ENCODE measurements around the gene LSM14B. TPM values are rescaled to one million over a fixed set of nuclear protein-coding genes. Genes with fewer than 3 reads are reported as not detected.

LSM14B gene
- total RNA-seq, 1 donor from 2014 or later: 81.1 TPM

DNA sequence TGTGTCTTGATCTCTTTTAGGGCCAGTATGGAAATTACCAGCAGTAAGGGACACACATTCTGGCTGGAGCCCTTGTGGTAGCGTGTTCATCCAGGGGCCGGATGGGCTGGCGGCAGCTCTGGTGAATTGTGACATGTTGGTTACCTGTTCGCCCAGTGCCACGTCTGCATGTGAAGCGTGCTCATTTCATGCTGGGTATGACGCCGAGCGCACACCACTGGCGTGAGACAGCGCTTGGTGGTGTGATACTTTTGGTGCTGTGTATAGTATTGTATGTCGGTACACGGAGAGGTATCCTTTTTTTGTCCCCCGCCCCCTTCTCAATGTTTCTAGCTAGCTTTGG, 56.9 kb downstream of the LSM14B start:
- TF ChIP-seq, protein P1, sequence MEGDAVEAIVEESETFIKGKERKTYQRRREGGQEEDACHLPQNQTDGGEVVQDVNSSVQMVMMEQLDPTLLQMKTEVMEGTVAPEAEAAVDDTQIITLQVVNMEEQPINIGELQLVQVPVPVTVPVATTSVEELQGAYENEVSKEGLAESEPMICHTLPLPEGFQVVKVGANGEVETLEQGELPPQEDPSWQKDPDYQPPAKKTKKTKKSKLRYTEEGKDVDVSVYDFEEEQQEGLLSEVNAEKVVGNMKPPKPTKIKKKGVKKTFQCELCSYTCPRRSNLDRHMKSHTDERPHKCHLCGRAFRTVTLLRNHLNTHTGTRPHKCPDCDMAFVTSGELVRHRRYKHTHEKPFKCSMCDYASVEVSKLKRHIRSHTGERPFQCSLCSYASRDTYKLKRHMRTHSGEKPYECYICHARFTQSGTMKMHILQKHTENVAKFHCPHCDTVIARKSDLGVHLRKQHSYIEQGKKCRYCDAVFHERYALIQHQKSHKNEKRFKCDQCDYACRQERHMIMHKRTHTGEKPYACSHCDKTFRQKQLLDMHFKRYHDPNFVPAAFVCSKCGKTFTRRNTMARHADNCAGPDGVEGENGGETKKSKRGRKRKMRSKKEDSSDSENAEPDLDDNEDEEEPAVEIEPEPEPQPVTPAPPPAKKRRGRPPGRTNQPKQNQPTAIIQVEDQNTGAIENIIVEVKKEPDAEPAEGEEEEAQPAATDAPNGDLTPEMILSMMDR (IDR thresholded peaks at IDR 0.05; ENCODE audit: unreplicated experiment): no peak
- H3K36me3 Mint-ChIP-seq (ENCODE audit: insufficient read depth): peaks cover 10% of the 10 kb centered on the region
- no peak overlapping the region for H3K4me3 Mint-ChIP-seq (ENCODE audit: low read depth)
- H3K27ac Mint-ChIP-seq: no peak overlapping the region
- no peaks in the 10 kb centered on the region for H3K9me3 Mint-ChIP-seq (ENCODE audit: low read depth)
- DNase-seq (ENCODE audit: low spot score, unreplicated experiment): no peak
- H3K4me1 Mint-ChIP-seq (ENCODE audit: low read depth): peaks cover 10% of the 10 kb centered on the region
- no peaks in the 10 kb centered on the region for H3K27me3 Mint-ChIP-seq

DNA sequence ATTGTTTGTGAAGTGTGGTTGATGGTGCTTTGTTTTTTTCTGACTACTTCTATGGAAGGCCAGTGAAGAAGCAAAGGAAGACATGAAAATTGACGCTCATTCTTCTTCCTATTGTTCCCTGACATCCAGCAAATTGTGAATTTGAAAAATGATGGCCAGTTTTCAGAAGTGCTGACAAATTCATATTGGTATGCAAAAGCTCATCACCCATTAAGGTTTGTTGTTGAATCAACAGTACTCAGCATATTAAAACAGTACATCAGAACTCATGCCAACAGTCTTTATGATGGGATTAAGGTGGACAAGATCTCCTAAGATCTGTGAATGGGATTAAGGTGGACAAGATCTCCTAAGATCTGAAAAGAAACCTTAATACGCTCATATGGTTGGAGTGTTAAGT, 59.5 kb downstream of the LSM14B start:
- peaks cover 10% of the 10 kb centered on the region for H3K4me1 Mint-ChIP-seq (ENCODE audit: low read depth)
- no peaks in the 10 kb centered on the region for H3K9me3 Mint-ChIP-seq (ENCODE audit: low read depth)
- peak overlapping the region; percentile 97 for H3K27ac Mint-ChIP-seq
- DNase-seq (ENCODE audit: low spot score, unreplicated experiment): no peak
- peaks cover 2% of the 10 kb centered on the region for H3K36me3 Mint-ChIP-seq (ENCODE audit: insufficient read depth)
- no peaks in the 10 kb centered on the region for H3K27me3 Mint-ChIP-seq
- peak overlapping the region; percentile 85 for H3K4me3 Mint-ChIP-seq (ENCODE audit: low read depth)
- TF ChIP-seq, protein P1 (IDR thresholded peaks at IDR 0.05; ENCODE audit: unreplicated experiment): no peak

DNA sequence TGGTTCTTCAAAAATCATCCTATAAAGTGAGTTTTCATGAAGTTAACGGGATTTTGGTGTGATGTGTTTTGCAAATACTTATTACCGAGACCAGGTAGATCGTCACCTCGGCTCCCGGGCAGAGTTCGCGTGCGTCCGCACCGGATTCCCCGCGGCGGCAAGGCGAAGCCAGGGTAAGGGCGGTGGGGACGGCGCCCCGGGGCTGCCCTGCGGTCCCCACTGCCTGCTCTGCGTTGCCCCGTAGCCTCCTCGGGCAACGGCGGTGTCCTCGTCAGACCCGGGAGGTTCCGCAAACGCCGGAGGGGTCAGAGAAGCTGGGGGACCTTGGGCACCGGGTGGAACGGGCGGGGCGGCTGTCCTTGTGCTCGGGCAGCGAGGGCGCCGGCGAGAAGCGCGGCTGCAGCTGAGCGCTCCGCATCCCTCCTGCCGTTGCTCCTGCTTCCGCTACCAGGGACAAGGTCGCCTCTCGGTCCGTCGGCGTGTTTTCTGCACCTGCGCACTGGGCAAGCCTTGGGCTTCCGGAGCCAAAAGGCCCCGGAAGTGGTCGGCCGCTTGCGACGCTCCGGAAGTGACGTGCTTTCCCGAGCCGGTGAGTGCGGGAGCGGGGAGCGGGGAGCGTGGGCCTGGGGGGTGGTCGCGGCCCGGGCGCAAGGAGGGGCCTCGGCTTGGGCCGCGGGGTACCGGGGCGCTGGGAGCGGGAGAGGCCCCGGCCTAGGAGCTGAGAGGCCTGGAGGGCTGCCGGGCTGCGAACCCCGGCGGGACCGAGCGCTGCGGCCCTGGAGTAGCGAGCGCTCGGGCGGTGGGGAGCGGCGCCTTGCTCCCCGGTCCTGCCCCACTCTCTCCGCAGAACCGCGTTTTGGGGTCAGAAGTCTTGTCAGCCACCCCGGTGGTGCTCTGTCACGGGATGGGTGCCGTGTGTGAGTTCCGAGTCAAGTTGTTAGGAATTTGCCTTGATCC, 60.5 kb downstream of the LSM14B start, which contains the start of gene MTG2:
TSS of gene MTG2 (plus strand) at position 560 of the 957 bp plus-strand sequence. CDS start 10,393 bp downstream, outside the sequence.
- peak; percentile 86 for DNase-seq (ENCODE audit: low spot score, unreplicated experiment)
- no peaks in the 10 kb centered on the region for H3K27me3 Mint-ChIP-seq
- no peaks in the 10 kb centered on the region for H3K9me3 Mint-ChIP-seq (ENCODE audit: low read depth)
- peak within 1 kb of the TSS; percentile 85 for H3K4me3 Mint-ChIP-seq (ENCODE audit: low read depth)
- TF ChIP-seq, protein P1 (IDR thresholded peaks at IDR 0.05; ENCODE audit: unreplicated experiment): no peak
- peaks cover 10% of the 10 kb centered on the region for H3K4me1 Mint-ChIP-seq (ENCODE audit: low read depth)
- peak within 1 kb of the TSS; percentile 97 for H3K27ac Mint-ChIP-seq
- peaks cover 2% of the 10 kb centered on the region for H3K36me3 Mint-ChIP-seq (ENCODE audit: insufficient read depth)

DNA sequence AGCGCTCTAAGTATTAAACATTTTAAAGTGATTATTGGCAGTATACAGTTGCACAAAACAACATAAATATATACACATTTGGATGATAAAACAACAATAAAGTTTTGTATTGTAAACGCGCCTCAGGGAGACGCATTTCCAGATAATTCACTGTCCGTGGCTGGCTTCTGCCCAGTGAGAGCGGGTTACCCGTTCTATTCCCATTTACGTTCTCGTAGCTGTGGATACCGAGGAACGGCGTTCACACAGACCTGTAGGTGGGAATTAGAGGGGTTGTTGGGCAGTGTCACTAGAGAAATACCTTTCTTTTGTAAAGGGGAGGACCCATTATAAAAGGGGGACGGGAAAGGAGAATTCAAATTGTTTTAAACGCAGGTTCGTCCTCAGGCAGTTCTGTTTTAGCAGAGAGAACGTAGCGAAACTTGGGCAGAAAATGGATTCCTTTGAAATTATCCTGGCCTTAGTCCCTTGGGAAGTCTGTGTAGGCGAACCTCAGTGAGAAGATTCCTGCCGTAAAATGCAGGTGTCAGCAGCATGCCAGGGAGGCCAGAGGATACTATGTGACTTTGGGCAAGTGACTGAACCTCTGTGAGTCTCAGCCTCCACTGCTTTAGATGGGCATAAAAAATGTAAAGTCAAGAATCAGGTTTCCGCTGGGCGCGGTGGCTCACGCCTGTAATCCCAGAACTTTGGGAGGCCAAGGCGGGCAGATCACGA, 61.3 kb downstream of the LSM14B start:
- H3K4me3 Mint-ChIP-seq (ENCODE audit: low read depth): peak overlapping the region; percentile 85
- no peaks in the 10 kb centered on the region for H3K27me3 Mint-ChIP-seq
- H3K9me3 Mint-ChIP-seq (ENCODE audit: low read depth): no peaks in the 10 kb centered on the region
- H3K36me3 Mint-ChIP-seq (ENCODE audit: insufficient read depth): peaks cover 2% of the 10 kb centered on the region
- DNase-seq (ENCODE audit: low spot score, unreplicated experiment): no peak
- peak overlapping the region; percentile 90 for H3K27ac Mint-ChIP-seq
- TF ChIP-seq, protein P1 (IDR thresholded peaks at IDR 0.05; ENCODE audit: unreplicated experiment): no peak
- H3K4me1 Mint-ChIP-seq (ENCODE audit: low read depth): peaks cover 10% of the 10 kb centered on the region

Other genes with a start within 250 kb of the LSM14B start
- gene TAF4, start 56.6 kb upstream of the LSM14B start, total RNA-seq: 34.7 and 35.9 TPM in 2 replicates
- gene PSMA7, start 20.9 kb downstream of the LSM14B start, total RNA-seq: 221 and 234 TPM in 2 replicates
- 29.8 and 32.0 TPM in 2 replicates for gene SS18L1, start 21.3 kb downstream of the LSM14B start, total RNA-seq
- 30.4 and 31.6 TPM in 2 replicates for gene MTG2, start 60.6 kb downstream of the LSM14B start, total RNA-seq
- gene HRH3, start 97.8 kb downstream of the LSM14B start, total RNA-seq: 0.10 TPM in 1 of 2 replicates, not detected in the other
- 56.7 and 57.4 TPM in 2 replicates for gene OSBPL2, start 116.0 kb downstream of the LSM14B start, total RNA-seq
- gene ADRM1, start 180.5 kb downstream of the LSM14B start, total RNA-seq: 66.2 and 67.1 TPM in 2 replicates
- gene LAMA5, start 244.8 kb downstream of the LSM14B start, total RNA-seq: 248 and 252 TPM in 2 replicates